GM18867 (cell line): Measurements from ENCODE around the gene PFDN4.

Experiments
- ATAC-seq: cut with Tn5 transposase; IDR thresholded peaks from one replicate; pipeline ENCODE4 v1.9.1; 2021; ENCODE audit warnings: mild to moderate bottlenecking, moderate library complexity; ENCODE audit not compliant: unreplicated experiment

Gene PFDN4

GRCh38 chr20:54266844-54267243 is 59.0 kb downstream of the PFDN4 start:
- no peak for ATAC-seq

GRCh38 chr20:54267483-54268003 is 59.7 kb downstream of the PFDN4 start:
- no peak for ATAC-seq

- no peak for ATAC-seq
Observed at GRCh38 chr20:54268941-54269340, 61.1 kb downstream of the PFDN4 start.
